ENCODE results near the gene PRSS35. TPM values are rescaled to one million over a fixed set of nuclear protein-coding genes. Genes with fewer than 3 reads are reported as not detected.
A peak's percentile ranks its signal among the peaks of the same experiment; 100 is the strongest.

Gene PRSS35
- total RNA-seq, 1 donor from 2014 or later, result 3.7 TPM

DNA sequence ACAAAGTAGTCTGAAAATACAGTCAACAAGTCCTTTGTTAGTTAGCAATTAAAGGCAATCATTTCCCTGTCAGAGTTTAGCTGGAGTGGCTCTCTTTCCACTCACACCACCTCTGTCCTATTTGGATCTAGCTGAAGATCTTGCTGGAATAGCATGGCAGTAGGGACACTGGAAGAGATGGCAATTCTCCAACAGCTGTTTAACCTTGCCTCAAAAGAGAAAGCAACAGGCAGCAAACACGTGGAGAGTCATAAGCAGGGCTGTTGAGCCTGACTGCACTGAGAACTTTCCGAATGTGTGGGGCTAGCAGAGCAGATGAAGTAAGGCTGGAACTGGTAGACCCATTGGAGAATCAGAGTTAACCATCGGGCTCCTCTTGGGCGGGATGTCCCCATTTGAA is 38.0 kb upstream of the PRSS35 start:
- no peak for FAIRE-seq
- no peaks in the 10 kb centered on the region for H3K79me2 ChIP-seq (ENCODE audit: insufficient read depth, low read length)
- no peak overlapping the region for H3K4me3 Mint-ChIP-seq (ENCODE audit: unreplicated experiment)
- H3K4me1 Mint-ChIP-seq (ENCODE audit: low read depth, unreplicated experiment), result no peaks in the 10 kb centered on the region
- H2AFZ ChIP-seq (ENCODE audit: low read depth, low read length), result no peak overlapping the region
- H3K9ac ChIP-seq (ENCODE audit: low read length), result no peak overlapping the region
- no peak overlapping the region for H3K4me2 ChIP-seq (ENCODE audit: low read length)
- no peak overlapping the region for H3K27ac Mint-ChIP-seq (ENCODE audit: unreplicated experiment)
- no peaks in the 10 kb centered on the region for H3K27me3 ChIP-seq (ENCODE audit: insufficient read depth, low read length)
- no peaks in the 10 kb centered on the region for H3K9me3 Mint-ChIP-seq (ENCODE audit: unreplicated experiment)
- H3K27ac ChIP-seq (ENCODE audit: low read depth, low read length), result no peak overlapping the region
- peaks cover 10% of the 10 kb centered on the region for H3K27me3 Mint-ChIP-seq (ENCODE audit: low read depth, unreplicated experiment)
- no peaks in the 10 kb centered on the region for H3K9me3 ChIP-seq (ENCODE audit: insufficient read depth, low read depth, low read length)
- peak; percentile 4 for DNase-seq (ENCODE audit: low read depth)
- TF ChIP-seq EZH2 (IDR thresholded peaks at IDR 0.05; ENCODE audit: insufficient read depth, low read length), result no peak
- TF ChIP-seq, protein P1, sequence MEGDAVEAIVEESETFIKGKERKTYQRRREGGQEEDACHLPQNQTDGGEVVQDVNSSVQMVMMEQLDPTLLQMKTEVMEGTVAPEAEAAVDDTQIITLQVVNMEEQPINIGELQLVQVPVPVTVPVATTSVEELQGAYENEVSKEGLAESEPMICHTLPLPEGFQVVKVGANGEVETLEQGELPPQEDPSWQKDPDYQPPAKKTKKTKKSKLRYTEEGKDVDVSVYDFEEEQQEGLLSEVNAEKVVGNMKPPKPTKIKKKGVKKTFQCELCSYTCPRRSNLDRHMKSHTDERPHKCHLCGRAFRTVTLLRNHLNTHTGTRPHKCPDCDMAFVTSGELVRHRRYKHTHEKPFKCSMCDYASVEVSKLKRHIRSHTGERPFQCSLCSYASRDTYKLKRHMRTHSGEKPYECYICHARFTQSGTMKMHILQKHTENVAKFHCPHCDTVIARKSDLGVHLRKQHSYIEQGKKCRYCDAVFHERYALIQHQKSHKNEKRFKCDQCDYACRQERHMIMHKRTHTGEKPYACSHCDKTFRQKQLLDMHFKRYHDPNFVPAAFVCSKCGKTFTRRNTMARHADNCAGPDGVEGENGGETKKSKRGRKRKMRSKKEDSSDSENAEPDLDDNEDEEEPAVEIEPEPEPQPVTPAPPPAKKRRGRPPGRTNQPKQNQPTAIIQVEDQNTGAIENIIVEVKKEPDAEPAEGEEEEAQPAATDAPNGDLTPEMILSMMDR (IDR thresholded peaks at IDR 0.05; ENCODE audit: insufficient read depth, low read depth, low read length), result no peak
- H3K36me3 ChIP-seq (ENCODE audit: insufficient read depth, low read length), result no peaks in the 10 kb centered on the region
- H3K36me3 Mint-ChIP-seq (ENCODE audit: low read depth, unreplicated experiment), result no peaks in the 10 kb centered on the region
- no peak overlapping the region for H3K4me3 ChIP-seq (ENCODE audit: insufficient read depth, low read depth, low read length)
- no peaks in the 10 kb centered on the region for H4K20me1 ChIP-seq (ENCODE audit: insufficient read depth, low read length)
- H3K4me1 ChIP-seq (ENCODE audit: insufficient read depth, low read length), result no peaks in the 10 kb centered on the region

DNA sequence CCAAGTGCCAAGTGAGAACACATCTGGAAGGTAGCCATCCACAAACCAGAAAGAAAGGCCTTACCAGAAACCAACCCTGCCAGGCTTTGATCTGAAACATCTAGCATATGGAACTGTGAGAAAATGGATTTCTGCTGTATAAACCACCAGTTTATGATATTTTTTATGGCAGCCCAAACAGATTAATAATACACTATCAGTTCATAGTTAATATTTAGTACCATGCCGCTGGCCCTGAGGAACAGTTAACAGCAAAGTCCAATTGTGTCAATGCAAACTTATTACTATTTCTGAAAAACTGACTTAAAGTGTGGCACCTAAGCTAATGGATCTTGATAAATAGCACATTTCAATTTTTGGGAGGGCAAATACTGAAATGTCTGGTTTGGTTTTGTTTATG is 35.4 kb upstream of the PRSS35 start:
- H3K27ac ChIP-seq (ENCODE audit: low read depth, low read length), result no peak overlapping the region
- no peaks in the 10 kb centered on the region for H3K9me3 ChIP-seq (ENCODE audit: insufficient read depth, low read depth, low read length)
- no peaks in the 10 kb centered on the region for H3K36me3 ChIP-seq (ENCODE audit: insufficient read depth, low read length)
- no peaks in the 10 kb centered on the region for H3K27me3 ChIP-seq (ENCODE audit: insufficient read depth, low read length)
- no peak overlapping the region for H3K4me2 ChIP-seq (ENCODE audit: low read length)
- H3K9ac ChIP-seq (ENCODE audit: low read length), result no peak overlapping the region
- Mint-ChIP-seq H3K9me3 (ENCODE audit: unreplicated experiment) (no peaks in the 10 kb centered on the region), H3K27ac (ENCODE audit: unreplicated experiment) (no peak overlapping the region), H3K27me3 (ENCODE audit: low read depth, unreplicated experiment) (peaks cover 10% of the 10 kb centered on the region), H3K4me3 (ENCODE audit: unreplicated experiment) (no peak overlapping the region), H3K4me1 (ENCODE audit: low read depth, unreplicated experiment) (no peaks in the 10 kb centered on the region), H3K36me3 (ENCODE audit: low read depth, unreplicated experiment) (no peaks in the 10 kb centered on the region)
- no peak overlapping the region for H2AFZ ChIP-seq (ENCODE audit: low read depth, low read length)
- FAIRE-seq (no peak), DNase-seq (ENCODE audit: low read depth) (no peak)
- H3K4me3 ChIP-seq (ENCODE audit: insufficient read depth, low read depth, low read length), result no peak overlapping the region
- no peaks in the 10 kb centered on the region for H3K79me2 ChIP-seq (ENCODE audit: insufficient read depth, low read length)
- no peaks in the 10 kb centered on the region for H4K20me1 ChIP-seq (ENCODE audit: insufficient read depth, low read length)
- H3K4me1 ChIP-seq (ENCODE audit: insufficient read depth, low read length), result no peaks in the 10 kb centered on the region
- no peak for TF ChIP-seq EZH2 (IDR thresholded peaks at IDR 0.05; ENCODE audit: insufficient read depth, low read length)
- TF ChIP-seq, protein P1 (IDR thresholded peaks at IDR 0.05; ENCODE audit: insufficient read depth, low read depth, low read length), result no peak

DNA sequence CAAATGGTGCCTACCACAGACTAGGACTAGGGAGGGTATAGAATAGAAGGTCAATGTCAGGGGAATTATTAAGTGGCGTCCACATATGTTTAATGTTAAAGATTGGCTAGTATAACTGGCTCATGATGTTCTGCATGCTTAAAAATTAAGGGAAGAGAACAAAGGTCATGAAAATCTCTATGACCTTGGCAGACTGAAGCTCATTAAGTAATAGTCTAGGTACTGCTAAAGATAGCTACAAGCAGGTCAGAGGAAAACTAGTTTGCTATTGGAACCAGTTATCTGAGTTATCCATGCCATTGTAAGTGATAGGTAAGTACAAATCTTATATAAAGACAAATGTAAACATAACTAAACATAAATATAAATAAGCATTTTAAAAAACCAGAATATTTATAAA is 32.9 kb upstream of the PRSS35 start:
- H3K9me3 Mint-ChIP-seq (ENCODE audit: unreplicated experiment), result no peaks in the 10 kb centered on the region
- H3K4me2 ChIP-seq (ENCODE audit: low read length), result no peak overlapping the region
- H3K9me3 ChIP-seq (ENCODE audit: insufficient read depth, low read depth, low read length), result no peaks in the 10 kb centered on the region
- no peaks in the 10 kb centered on the region for H3K36me3 Mint-ChIP-seq (ENCODE audit: low read depth, unreplicated experiment)
- no peaks in the 10 kb centered on the region for H3K36me3 ChIP-seq (ENCODE audit: insufficient read depth, low read length)
- H3K9ac ChIP-seq (ENCODE audit: low read length), result no peak overlapping the region
- TF ChIP-seq, protein P1 (IDR thresholded peaks at IDR 0.05; ENCODE audit: insufficient read depth, low read depth, low read length), result no peak
- no peak for TF ChIP-seq EZH2 (IDR thresholded peaks at IDR 0.05; ENCODE audit: insufficient read depth, low read length)
- no peaks in the 10 kb centered on the region for H3K4me1 Mint-ChIP-seq (ENCODE audit: low read depth, unreplicated experiment)
- no peak overlapping the region for H3K4me3 ChIP-seq (ENCODE audit: insufficient read depth, low read depth, low read length)
- no peaks in the 10 kb centered on the region for H4K20me1 ChIP-seq (ENCODE audit: insufficient read depth, low read length)
- H3K79me2 ChIP-seq (ENCODE audit: insufficient read depth, low read length), result no peaks in the 10 kb centered on the region
- peaks cover 3% of the 10 kb centered on the region for H3K27me3 Mint-ChIP-seq (ENCODE audit: low read depth, unreplicated experiment)
- H3K27ac ChIP-seq (ENCODE audit: low read depth, low read length), result no peak overlapping the region
- H3K4me3 Mint-ChIP-seq (ENCODE audit: unreplicated experiment), result no peak overlapping the region
- no peaks in the 10 kb centered on the region for H3K4me1 ChIP-seq (ENCODE audit: insufficient read depth, low read length)
- FAIRE-seq, result no peak
- no peak for DNase-seq (ENCODE audit: low read depth)
- no peak overlapping the region for H2AFZ ChIP-seq (ENCODE audit: low read depth, low read length)
- no peak overlapping the region for H3K27ac Mint-ChIP-seq (ENCODE audit: unreplicated experiment)
- no peaks in the 10 kb centered on the region for H3K27me3 ChIP-seq (ENCODE audit: insufficient read depth, low read length)

All from astrocyte (in vitro differentiated cells and primary cell).